Right hindlimb (tissue), 1 donor: ENCODE measurements around the gene IP6K3.

Experiments used
- DNase-seq: peaks from one replicate; pipeline ENCODE4 v3.0.0-alpha.2; 2018

The IP6K3 gene

GRCh38 chr6:33738879-33739278, 7.8 kb downstream of the IP6K3 start:
- DNase-seq, result no peak

- no peak for DNase-seq
Measured at GRCh38 chr6:33738153-33738552, 8.6 kb downstream of the IP6K3 start.

DNA sequence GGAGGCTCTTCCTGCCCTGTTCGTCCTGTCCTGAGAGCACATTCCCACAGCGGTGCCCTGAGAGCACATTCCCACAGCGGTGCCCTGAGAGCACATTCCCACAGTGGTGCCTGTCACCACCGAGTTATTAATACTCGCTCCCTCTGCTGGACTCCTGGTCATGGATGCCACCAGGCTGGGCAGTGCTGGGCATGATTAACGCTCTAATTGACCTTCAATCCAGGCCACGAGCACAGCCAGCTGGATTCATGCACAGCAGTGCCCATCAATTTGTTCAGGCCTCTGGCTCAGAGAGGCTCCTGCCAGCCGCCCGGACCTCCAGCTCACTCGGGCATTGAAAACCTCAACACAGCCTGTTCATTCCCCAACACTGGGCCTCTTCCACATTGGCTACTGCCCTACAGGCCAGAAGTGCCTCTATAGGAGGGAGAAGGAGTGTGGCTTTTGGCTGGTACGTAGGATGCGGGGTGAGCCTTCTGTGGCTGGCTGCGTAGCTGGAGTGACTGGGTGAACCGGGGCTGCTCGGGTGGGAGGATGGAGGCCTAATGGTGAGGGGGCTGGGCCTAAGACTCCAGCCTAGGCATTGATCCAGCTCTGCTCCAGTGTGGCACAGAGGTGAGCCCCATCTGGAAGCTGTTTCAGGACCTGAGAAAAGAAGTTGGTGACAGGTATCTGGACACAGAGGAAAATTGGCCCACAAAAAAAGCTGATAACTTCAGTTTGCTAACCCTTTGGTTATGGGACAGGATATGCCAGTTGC, 9.3 kb downstream of the IP6K3 start:
- no peak for DNase-seq

DNA sequence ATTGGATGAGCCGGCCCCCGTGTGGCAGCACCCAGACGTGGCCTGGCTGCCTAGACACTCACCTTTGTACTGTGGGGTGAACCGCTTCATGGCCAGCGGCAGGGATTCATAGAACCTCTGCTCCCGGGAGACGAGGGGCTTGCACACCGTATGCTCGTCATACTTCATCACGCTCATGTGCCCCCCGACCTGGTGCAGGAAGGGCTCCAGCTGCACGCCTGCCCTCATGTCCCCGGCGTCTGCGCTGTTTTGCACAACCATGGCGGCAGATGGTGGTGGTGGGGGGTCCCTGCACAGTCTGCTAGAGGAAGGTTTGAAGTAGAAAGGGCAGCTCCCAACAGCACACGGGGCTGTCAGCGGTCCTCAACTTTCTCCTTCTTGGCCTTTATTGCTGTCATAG, 11.5 kb downstream of the IP6K3 start:
- DNase-seq, result no peak

- no peak for DNase-seq
Measured at GRCh38 chr6:33733709-33734007, 13.0 kb downstream of the IP6K3 start.

DNA sequence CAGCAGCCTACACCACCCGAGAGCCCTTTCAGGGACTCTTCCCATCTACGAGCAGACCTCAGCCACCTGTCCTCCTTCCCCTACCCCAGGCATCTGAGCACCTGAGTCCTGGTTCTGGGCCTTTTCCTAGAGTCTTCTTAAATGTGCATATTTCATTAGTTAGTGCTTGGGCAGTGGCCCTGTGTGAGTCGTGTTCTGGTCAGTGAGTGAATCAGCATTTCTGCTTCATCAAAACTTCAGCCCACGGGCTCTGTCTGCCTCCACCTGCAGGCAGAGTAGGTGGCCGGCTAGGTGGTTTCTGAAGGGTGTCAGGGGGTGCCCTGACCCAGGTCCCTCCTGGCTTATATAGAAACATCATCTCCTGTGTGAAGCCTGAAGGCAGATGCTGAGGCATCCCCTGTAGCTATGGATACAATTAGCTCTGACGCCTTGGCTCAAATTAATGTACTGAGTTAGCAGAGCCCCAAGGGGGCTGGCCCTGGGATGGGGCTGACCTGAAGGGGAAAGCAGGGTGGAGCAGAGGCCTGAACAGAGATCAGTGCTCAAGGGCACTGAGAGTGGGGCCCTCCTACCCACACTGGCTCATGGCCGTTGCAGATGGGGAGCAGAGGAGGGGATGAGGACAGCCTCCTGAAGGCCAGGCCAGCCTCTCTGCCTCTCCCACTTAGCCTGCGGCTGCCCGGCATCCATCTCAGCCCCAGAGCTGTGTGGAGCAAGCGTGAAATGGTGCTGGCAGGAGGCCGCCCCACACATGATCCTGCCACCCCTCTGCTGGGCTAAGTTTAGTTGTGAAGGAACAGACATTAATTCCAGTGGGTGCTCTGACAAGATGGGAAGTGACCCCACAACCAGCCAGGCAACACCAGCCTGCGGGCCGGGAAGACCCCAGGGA, 13.6 kb downstream of the IP6K3 start:
- DNase-seq, result no peak

- no peak for DNase-seq
Measured at GRCh38 chr6:33732385-33732784, 14.3 kb downstream of the IP6K3 start.

GRCh38 chr6:33731751-33732282, 14.9 kb downstream of the IP6K3 start:
- no peak for DNase-seq

GRCh38 chr6:33731035-33731434, 15.7 kb downstream of the IP6K3 start:
- DNase-seq, result no peak

- DNase-seq, result no peak
Measured at GRCh38 chr6:33730611-33731010, 16.1 kb downstream of the IP6K3 start.

- DNase-seq, result no peak
Measured at GRCh38 chr6:33729059-33729458, 17.6 kb downstream of the IP6K3 start.

- no peak for DNase-seq
Measured at GRCh38 chr6:33728438-33728837, 18.3 kb downstream of the IP6K3 start.

DNA sequence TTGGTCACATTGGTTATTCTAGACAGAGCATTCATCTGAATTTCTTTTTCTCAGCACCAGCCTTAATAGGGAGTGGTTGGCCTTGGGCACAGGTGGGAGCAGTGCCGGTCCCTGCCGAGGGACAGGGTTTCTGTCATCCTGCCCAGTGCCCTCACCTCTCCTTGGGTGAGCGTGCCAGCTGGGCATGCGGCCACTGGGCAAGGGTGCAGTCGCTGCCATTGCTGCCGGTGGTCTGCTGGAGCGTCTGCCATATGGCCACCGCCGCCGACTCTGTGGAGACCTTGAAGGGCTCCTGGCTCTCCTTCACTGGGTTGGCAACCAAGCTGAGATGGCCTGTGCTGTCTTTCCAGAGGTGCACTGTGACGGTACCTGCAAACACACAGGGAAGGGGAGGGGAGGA, 18.8 kb downstream of the IP6K3 start:
- DNase-seq, result no peak

- no peak for DNase-seq
Measured at GRCh38 chr6:33727126-33727525, 19.6 kb downstream of the IP6K3 start.

GRCh38 chr6:33726696-33727095, 20.0 kb downstream of the IP6K3 start:
- no peak for DNase-seq

GRCh38 chr6:33725891-33726673, 20.6 kb downstream of the IP6K3 start:
- no peak for DNase-seq

GRCh38 chr6:33725222-33725621, 21.5 kb downstream of the IP6K3 start:
- no peak for DNase-seq

GRCh38 chr6:33724102-33725023, 22.3 kb downstream of the IP6K3 start:
- DNase-seq, result no peak

DNA sequence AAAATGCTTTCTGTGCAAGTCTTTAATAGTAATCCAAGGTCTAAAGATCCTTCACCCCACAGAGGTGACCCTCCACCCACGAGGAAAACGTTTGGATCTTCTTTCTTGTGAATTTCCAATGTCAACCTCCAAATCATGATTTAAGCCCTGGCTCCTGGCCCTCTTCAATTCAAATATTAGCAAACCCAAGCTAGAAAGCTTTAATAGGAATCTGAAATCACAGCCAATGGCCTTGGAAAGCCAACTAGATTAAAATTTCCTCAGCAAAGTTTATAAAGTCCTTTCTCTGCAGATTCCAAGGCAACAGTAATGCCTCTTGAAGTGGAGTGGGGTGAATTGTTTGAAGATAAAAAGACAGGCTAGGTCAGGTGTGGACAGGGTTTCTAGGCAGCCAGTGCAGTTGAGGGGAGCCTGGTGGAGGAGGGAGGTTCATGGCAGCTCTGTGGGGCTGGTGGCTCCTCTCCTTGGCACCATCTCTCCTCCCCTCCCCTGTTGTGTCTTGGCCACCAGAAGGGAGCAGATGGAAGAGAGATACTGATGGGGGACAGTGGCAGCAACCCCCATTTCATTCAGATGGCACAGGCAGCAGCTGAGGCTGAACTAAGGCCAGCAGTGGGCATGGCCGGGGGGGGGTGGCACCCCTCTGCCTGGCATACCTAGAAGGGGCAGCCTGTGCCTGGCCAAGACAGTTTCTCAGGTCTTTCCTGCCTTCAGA, 23.2 kb downstream of the IP6K3 start:
- DNase-seq, result no peak

- DNase-seq, result no peak
Measured at GRCh38 chr6:33722103-33722623, 24.5 kb downstream of the IP6K3 start.

DNA sequence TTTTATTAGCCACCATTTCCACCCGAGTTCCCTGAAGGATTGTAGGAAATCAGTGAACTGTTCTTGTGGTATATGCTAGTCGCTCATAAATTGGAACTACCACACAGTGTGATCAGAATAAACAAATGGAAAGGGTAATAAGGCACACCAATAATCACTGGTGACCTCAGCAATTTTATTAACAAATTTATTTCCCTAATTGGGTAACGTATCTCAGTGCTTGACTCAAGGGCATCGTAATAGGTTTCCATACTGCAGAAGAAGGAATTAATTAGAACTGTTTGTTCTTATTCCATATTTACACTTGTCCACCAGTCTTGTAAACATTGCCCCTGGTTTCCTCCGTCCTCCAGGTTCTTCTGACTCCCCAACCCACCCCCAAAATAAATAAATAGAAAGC, 25.2 kb downstream of the IP6K3 start:
- DNase-seq, result no peak
